ENCODE measurements around the gene ELFN1.
A peak's percentile ranks its signal among the peaks of the same experiment; 100 is the strongest.

The ELFN1 gene

GRCh38 chr7:1662767-1663166 lies 7.3 kb upstream of the ELFN1 start:
- no peak overlapping the region for H3K27ac ChIP-seq (ENCODE audit: insufficient read depth, low read depth, low read length, poor library complexity, severe bottlenecking)
- H3K4me3 ChIP-seq (ENCODE audit: insufficient read depth, low read depth, low read length) = no peak overlapping the region
- H3K9me3 ChIP-seq (ENCODE audit: control insufficient read depth, low read length) = no peaks in the 10 kb centered on the region
- H3K4me1 ChIP-seq (ENCODE audit: control insufficient read depth, insufficient read depth, low read length) = peaks cover 10% of the 10 kb centered on the region
- peaks cover 57% of the 10 kb centered on the region for H3K27me3 ChIP-seq (ENCODE audit: control insufficient read depth, insufficient read depth, low read length, poor library complexity, severe bottlenecking)
- WGBS, 2 experiments = 80 to 82% methylated on average over 13 of the region's 13 CpGs
- no peaks in the 10 kb centered on the region for H3K36me3 ChIP-seq (ENCODE audit: control insufficient read depth, insufficient read depth, low read length)

GRCh38 chr7:1663223-1663622 lies 6.9 kb upstream of the ELFN1 start:
- Histone ChIP-seq H3K27ac (ENCODE audit: insufficient read depth, low read depth, low read length, poor library complexity, severe bottlenecking) (no peak overlapping the region), H3K4me3 (ENCODE audit: insufficient read depth, low read depth, low read length) (no peak overlapping the region), H3K9me3 (ENCODE audit: control insufficient read depth, low read length) (no peaks in the 10 kb centered on the region), H3K36me3 (ENCODE audit: control insufficient read depth, insufficient read depth, low read length) (no peaks in the 10 kb centered on the region), H3K27me3 (ENCODE audit: control insufficient read depth, insufficient read depth, low read length, poor library complexity, severe bottlenecking) (peaks cover 62% of the 10 kb centered on the region), H3K4me1 (ENCODE audit: control insufficient read depth, insufficient read depth, low read length) (peaks cover 13% of the 10 kb centered on the region)
- 76 to 78% methylated on average over 11 of the region's 11 CpGs for WGBS, 2 experiments

GRCh38 chr7:1663857-1664651 lies 6.0 kb upstream of the ELFN1 start:
- H3K27ac ChIP-seq (ENCODE audit: insufficient read depth, low read depth, low read length, poor library complexity, severe bottlenecking) = no peak overlapping the region
- H3K9me3 ChIP-seq (ENCODE audit: control insufficient read depth, low read length) = no peaks in the 10 kb centered on the region
- peaks cover 21% of the 10 kb centered on the region for H3K4me1 ChIP-seq (ENCODE audit: control insufficient read depth, insufficient read depth, low read length)
- WGBS, 2 experiments = 1% methylated on average over 56 of the region's 56 CpGs
- H3K4me3 ChIP-seq (ENCODE audit: insufficient read depth, low read depth, low read length) = peak overlapping the region; percentile 45
- H3K36me3 ChIP-seq (ENCODE audit: control insufficient read depth, insufficient read depth, low read length) = no peaks in the 10 kb centered on the region
- H3K27me3 ChIP-seq (ENCODE audit: control insufficient read depth, insufficient read depth, low read length, poor library complexity, severe bottlenecking) = peaks cover 70% of the 10 kb centered on the region

GRCh38 chr7:1664711-1665548 lies 5.1 kb upstream of the ELFN1 start:
- 1% methylated on average over 95 of the region's 95 CpGs for WGBS, 2 experiments
- Histone ChIP-seq H3K9me3 (ENCODE audit: control insufficient read depth, low read length) (no peaks in the 10 kb centered on the region), H3K4me1 (ENCODE audit: control insufficient read depth, insufficient read depth, low read length) (peaks cover 21% of the 10 kb centered on the region), H3K27me3 (ENCODE audit: control insufficient read depth, insufficient read depth, low read length, poor library complexity, severe bottlenecking) (peaks cover 77% of the 10 kb centered on the region), H3K4me3 (ENCODE audit: insufficient read depth, low read depth, low read length) (peak overlapping the region; percentile 45), H3K36me3 (ENCODE audit: control insufficient read depth, insufficient read depth, low read length) (no peaks in the 10 kb centered on the region), H3K27ac (ENCODE audit: insufficient read depth, low read depth, low read length, poor library complexity, severe bottlenecking) (no peak overlapping the region)

DNA sequence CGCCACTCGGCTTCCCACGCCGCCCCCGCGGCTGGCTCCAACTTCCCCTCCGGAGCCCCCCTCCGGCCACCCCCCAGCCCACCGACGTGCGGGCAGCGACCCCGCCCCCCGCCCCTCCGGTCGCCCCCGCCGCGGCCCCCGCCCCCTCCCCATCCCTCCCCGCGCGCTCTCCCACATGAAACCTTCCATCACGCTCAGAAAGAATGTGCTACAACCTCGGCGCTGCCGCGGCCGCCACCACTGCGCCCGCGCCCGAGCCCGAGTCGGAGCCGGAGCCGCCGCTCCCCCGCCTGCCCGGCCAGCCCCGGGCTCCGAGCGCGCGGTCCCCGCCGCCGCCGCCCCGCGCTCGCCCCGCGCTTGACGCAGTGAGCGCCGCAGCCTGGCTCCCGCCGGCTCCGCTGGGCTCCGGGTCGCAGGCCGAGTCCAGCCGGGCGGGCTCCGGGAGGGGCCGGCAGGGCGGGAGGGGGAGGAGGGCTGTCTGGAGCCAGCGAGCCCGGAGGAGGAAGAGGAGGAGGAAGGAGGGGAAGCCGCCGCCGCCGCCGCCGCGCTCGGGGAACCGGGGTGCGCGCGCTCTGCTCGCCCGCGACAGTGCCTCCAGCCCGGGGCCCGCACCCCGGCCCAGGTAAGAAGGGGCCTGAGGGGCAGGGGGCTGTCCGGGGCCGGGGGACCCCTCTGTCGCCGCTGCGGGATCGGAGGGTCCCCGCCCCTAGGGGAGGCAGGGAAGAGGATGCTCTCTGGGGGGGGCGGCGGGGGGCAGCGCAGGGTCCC lies 4.3 kb upstream of the ELFN1 start:
- 0 to 1% methylated on average over 79 to 97 of the region's 98 CpGs for WGBS, 2 experiments
- H3K4me3 ChIP-seq (ENCODE audit: insufficient read depth, low read depth, low read length) = peak overlapping the region; percentile 49
- peaks cover 83% of the 10 kb centered on the region for H3K27me3 ChIP-seq (ENCODE audit: control insufficient read depth, insufficient read depth, low read length, poor library complexity, severe bottlenecking)

GRCh38 chr7:1666317-1666822 lies 3.7 kb upstream of the ELFN1 start:
- peak overlapping the region; percentile 49 for H3K4me3 ChIP-seq (ENCODE audit: insufficient read depth, low read depth, low read length)

More for the DNA sequence above, 4.3 kb upstream of the ELFN1 start:
- Histone ChIP-seq H3K36me3 (ENCODE audit: control insufficient read depth, insufficient read depth, low read length) (no peaks in the 10 kb centered on the region), H3K4me1 (ENCODE audit: control insufficient read depth, insufficient read depth, low read length) (peaks cover 21% of the 10 kb centered on the region), H3K27ac (ENCODE audit: insufficient read depth, low read depth, low read length, poor library complexity, severe bottlenecking) (no peak overlapping the region), H3K9me3 (ENCODE audit: control insufficient read depth, low read length) (no peaks in the 10 kb centered on the region)

DNA sequence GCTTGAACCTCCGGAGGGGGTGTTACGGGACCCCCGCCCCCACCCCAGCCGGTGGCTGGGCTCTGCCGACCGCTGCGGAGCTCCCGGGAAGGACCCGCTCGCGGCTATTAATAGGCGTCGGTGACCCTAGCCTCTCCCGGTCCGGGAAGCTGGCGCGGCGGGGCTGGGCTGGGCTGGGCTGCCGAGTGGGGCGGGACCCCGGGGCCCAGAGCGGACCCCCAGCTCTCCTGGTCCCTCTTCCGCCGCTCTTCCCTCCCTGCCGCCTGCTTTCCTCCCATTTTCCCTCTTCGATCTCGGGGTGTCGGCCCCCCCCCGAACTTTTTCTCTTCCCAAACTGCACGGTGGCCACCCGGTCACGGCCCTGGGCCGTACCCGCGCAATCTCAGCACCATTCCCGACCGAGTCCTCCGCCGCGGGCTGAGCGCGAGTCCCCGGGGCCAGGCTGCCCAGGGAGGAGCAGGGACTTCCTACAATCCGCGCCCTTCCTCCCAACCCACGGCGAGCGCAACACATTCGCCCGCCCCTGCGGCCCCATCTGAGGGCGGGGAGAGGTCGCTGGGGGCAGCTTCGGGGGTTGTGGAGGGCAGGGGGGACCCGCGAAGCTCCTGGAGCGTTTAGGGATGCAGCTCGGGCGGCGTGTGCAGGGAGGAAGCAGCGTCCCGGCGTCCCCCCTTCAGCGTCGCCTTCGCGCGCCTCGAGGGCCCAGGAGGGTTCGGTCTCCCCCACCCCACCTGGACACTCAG lies 3.1 kb upstream of the ELFN1 start:
- no peaks in the 10 kb centered on the region for H3K9me3 ChIP-seq (ENCODE audit: control insufficient read depth, low read length)
- H3K36me3 ChIP-seq (ENCODE audit: control insufficient read depth, insufficient read depth, low read length) = no peaks in the 10 kb centered on the region
- peak overlapping the region; percentile 49 for H3K4me3 ChIP-seq (ENCODE audit: insufficient read depth, low read depth, low read length)
- peaks cover 21% of the 10 kb centered on the region for H3K4me1 ChIP-seq (ENCODE audit: control insufficient read depth, insufficient read depth, low read length)
- WGBS, 2 experiments = 1% methylated on average over 70 of the region's 70 CpGs
- peaks cover 93% of the 10 kb centered on the region for H3K27me3 ChIP-seq (ENCODE audit: control insufficient read depth, insufficient read depth, low read length, poor library complexity, severe bottlenecking)
- H3K27ac ChIP-seq (ENCODE audit: insufficient read depth, low read depth, low read length, poor library complexity, severe bottlenecking) = no peak overlapping the region

More at GRCh38 chr7:1666317-1666822, 3.7 kb upstream of the ELFN1 start:
- no peaks in the 10 kb centered on the region for H3K9me3 ChIP-seq (ENCODE audit: control insufficient read depth, low read length)
- no peaks in the 10 kb centered on the region for H3K36me3 ChIP-seq (ENCODE audit: control insufficient read depth, insufficient read depth, low read length)
- peaks cover 89% of the 10 kb centered on the region for H3K27me3 ChIP-seq (ENCODE audit: control insufficient read depth, insufficient read depth, low read length, poor library complexity, severe bottlenecking)
- H3K4me1 ChIP-seq (ENCODE audit: control insufficient read depth, insufficient read depth, low read length) = peaks cover 21% of the 10 kb centered on the region
- no peak overlapping the region for H3K27ac ChIP-seq (ENCODE audit: insufficient read depth, low read depth, low read length, poor library complexity, severe bottlenecking)
- 1% methylated on average over 58 of the region's 58 CpGs for WGBS, 2 experiments

DNA sequence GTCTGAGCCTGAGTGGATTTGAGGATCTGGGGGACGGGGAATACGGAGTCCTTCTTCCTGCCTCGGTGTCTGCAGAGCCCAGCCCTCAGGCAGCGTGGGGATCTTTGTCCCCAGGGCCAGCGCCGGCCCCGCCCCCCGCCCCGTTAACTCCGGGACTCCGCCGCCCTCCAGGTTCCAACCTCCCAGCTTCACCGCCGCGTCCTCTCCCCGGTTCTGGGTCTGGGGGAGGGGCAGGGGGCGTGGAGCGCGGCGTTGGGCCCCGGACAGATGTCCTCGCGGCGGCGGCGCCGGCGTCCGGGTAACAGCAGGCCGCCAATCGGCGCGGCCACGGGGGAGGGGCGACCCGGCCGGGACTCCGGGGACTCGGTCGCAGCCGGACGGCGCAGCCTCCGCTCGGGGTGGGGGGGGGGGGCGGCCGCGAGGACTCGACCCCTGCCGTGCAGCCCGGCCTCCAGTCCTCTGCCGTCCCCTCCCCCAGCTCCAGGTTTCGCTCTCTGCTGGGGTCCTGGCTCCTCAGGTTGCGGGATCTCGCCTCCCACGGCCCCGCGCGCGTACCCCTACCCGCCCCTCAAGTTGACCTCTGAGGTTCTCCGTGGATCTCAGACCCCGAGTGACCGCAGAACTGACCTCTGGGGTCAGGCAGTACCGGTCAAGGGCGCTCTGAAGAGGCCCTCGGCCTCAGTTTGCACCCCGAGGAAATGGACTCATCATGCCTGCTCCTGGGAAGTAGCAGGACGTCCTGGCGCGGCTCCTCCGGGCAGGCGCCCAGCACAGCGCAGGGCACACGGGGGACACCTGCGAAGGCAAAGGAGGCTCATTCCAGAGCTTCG lies 2.3 kb upstream of the ELFN1 start:
- H3K4me3 ChIP-seq (ENCODE audit: insufficient read depth, low read depth, low read length) = peak overlapping the region; percentile 49
- H3K27me3 ChIP-seq (ENCODE audit: control insufficient read depth, insufficient read depth, low read length, poor library complexity, severe bottlenecking) = peaks cover 87% of the 10 kb centered on the region
- no peak overlapping the region for H3K27ac ChIP-seq (ENCODE audit: insufficient read depth, low read depth, low read length, poor library complexity, severe bottlenecking)
- peaks cover 21% of the 10 kb centered on the region for H3K4me1 ChIP-seq (ENCODE audit: control insufficient read depth, insufficient read depth, low read length)
- no peaks in the 10 kb centered on the region for H3K36me3 ChIP-seq (ENCODE audit: control insufficient read depth, insufficient read depth, low read length)
- H3K9me3 ChIP-seq (ENCODE audit: control insufficient read depth, low read length) = no peaks in the 10 kb centered on the region
- 7% methylated on average over 77 of the region's 77 CpGs for WGBS, 2 experiments
